CD4-positive, alpha-beta T cell treated with Interleukin-21 for 1 hour (primary cell): ENCODE measurements around the gene DHODH.
A peak's percentile ranks its signal among the peaks of the same experiment; 100 is the strongest.
"Not testable (repeated sequence)": the region's sequence is repeated elsewhere in the genome, so short reads cannot be mapped to it uniquely, and the experiment has no call there.

Source experiments
- DNase-seq: peaks from one replicate; pipeline ENCODE4 v3.0.0-alpha.2; 2020

The DHODH gene

DNA sequence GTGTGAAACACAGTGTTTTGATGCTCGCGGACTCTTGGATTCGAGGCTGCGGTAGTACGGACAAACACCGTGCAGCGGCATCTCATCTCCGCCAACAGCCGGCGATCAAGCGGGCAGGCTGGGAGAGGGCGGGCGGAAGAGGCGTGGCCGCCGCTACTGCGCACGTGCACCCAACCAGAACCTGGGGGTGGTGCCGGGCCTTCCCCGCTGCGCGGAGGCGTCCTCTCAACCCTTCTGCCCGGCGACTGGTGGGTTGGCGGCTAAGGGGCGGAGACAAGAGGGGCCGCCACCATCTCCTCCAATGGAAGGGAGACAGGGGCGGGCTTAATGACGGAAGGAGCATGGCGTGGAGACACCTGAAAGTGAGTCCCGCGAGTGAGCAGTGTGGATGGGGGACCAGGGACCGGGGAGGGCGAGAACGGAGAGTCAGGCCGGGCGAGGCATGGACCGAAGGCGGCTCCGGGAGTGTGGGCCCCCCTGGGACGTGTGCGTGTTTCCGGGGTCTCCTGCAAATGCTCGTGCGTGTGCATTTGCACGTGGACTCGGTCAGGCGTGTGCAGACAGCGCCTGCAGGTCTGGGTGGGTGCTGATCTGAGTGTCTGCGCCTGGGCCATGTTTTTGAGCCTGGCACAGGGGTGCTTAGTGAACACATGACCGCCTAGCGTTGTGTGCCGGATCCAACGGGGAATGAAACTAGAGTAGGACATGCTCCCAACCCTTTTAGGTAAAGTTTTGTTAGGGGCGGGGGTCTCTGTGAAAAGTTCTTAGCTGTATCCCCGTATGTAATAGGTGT lies at the start of gene DHODH:
Gene DHODH (plus strand): TSS at position 321 of the 793 bp plus-strand sequence. CDS start 21 bp downstream, at position 342.
- peak; percentile 98 for DNase-seq

DNA sequence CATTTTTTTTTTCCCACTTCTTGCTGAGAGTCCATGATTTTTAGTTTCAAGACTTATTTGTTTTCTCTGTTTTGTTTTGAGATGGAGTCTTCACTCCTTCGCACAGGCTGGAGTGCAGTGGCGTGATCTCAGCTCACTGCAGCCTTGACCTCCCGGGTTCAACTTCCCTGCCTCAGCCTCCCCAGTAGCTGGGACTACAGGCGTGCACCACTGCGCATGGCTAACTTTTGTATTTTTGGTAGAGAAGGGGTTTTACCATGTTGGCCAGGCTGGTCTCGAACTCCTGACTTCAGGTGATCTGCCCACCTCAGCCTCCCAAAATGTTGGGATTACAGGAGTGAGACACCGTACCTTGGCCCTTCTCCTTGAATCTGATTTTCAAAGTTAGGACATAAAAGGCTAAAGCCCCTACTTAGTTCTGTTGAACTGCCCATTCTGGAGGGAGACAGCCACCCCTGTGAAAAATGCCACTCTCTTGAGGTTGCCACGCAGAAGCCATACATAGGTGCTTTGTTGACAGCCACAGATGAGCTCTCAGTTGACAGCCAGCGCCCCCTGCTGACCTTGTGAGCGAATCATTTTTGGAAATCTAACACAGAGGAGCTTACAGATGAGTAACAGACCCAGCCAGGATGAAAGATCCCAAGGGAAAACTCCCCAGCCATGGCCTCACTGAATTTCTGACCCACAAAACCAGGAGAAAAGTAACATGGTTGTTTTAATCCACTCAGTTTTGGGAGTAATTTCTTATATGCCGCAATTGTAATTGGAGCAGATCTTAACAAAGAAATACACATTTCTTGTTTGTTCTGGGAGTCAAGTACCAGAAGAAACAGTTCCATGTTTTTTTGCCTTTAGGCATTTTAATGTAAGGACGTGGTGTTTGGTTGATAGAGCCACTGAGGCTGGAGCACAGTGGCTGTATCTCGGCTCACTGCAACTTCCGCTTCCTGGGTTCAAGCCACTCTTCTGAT lies 47.2 kb upstream of the DHODH start:
- DNase-seq, result peak; percentile 80

- DNase-seq, result no peak
Measured at GRCh38 chr16:71963125-71963875, 45.2 kb upstream of the DHODH start.

GRCh38 chr16:71965223-71965622 lies 43.3 kb upstream of the DHODH start:
- no peak for DNase-seq

- no peak for DNase-seq
Measured at GRCh38 chr16:71966932-71967331, 41.6 kb upstream of the DHODH start.

- DNase-seq, result no peak
Measured at GRCh38 chr16:71969353-71969752, 39.2 kb upstream of the DHODH start.

GRCh38 chr16:71971571-71971970 lies 37.0 kb upstream of the DHODH start:
- no peak for DNase-seq

GRCh38 chr16:71972356-71972755 lies 36.2 kb upstream of the DHODH start:
- DNase-seq, result no peak

DNA sequence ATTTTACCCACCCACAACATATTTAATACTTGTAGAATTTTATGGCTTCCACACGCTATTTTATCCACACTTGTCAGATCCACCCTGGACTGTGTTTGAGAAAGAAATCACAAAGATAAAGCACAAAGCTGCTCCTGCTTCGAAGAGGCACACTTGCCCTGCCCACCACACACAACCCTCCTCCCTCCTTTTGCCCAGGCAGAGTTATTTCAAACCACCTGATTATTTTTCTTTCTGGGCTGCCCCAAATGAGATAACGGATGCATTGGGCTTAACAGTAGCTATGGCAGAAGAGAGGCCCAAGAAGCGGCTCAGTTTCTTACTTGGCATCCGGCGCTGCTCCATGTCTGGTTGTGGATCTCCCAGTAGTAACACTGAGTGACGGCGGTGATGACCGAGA lies 35.5 kb upstream of the DHODH start:
- no peak for DNase-seq

GRCh38 chr16:71974068-71974818 lies 34.3 kb upstream of the DHODH start:
- DNase-seq, result no peak

GRCh38 chr16:71985262-71985974 lies 23.1 kb upstream of the DHODH start:
- DNase-seq, result no peak

DNA sequence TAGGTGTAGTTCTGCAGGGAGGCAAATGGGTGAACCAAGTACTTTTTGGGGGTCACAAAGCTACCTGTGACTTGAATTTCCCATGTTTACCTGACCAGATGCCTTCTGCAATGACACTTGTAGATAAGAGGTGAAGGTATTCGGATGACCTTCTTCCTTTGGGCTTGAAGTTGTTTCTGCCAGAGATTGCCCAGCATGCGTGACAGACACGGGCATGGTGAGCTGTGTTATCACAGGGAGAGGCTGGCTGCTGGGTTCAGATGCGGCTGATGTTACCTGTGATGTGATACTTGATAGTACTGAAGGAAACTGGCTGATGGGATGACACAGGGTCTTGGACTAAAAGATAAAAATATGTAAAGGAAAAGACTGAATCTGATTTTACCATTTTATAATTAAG lies 22.4 kb upstream of the DHODH start:
- DNase-seq, result no peak

DNA sequence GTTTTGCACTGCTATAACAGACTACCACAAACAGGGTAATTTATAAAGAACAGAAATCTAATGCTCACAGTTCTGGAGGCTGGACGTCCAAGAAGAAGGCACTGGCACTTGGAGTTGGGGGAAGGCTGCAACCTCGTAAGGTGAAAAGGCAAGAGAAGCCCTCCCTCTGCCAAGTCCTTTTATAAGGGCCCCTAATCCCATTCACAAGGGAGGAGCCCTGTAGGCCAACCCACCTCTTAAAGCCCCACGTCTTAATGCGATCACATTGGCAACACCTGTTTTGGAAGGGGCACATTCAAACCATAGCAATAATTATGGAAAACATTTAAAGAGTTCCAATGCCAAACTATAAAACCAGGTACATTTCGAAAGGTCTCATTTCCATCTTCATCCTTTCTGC lies 13.5 kb upstream of the DHODH start:
- DNase-seq, result no peak

DNA sequence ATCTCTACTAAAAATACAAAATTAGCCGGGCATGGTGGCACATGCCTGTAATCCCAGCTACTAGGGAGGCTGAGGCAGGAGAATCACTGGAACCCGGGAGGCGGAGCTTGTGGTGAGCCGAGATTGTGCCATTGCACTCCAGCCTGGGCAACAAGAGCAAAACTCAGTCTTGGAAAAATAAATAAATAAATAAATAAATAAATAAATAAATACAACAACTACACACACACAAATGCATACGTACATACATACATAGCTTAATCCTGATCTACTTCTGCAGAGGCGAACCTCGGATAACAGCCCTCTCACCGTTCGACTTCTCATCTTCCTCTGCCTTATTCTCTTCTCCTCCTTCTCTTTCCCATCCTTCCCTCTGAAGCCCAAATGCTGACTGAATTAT lies 11.0 kb upstream of the DHODH start:
- DNase-seq, result not testable (repeated sequence)

DNA sequence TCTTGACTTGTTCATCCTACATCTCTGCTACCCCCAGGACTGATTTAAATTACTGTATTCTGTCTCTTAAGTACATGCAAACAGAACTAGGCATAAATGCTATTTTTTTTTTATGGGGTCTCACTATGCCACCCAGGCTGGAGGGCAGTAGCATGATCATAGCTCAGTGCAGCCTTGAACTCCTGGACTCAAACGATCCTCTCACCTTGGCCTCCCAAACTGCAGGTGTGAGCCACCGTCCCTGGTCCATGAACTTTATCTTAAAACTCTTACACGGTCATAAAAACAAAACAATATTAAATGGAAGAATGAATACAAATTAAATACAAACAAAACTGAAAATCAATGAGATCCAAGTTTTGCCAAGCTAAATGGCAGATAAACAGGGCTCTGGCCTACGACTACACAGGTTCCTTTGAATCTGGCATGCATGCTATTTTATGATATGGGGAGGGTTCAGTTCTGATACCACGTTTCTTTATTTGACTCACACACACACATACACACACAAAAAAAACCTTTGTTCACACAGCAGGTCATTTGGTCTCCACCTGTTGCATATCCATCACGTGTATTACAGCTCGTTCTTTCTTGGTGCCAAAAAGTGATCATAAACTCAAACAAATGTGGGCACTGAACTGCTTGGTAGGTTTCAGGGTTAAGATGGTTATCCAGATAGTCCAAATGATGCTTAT lies 7.2 kb upstream of the DHODH start:
- DNase-seq, result no peak

- no peak for DNase-seq
Measured at GRCh38 chr16:72002619-72003018, 5.9 kb upstream of the DHODH start.

- peak; percentile 1 for DNase-seq
Measured at GRCh38 chr16:72008065-72008423, 500 bp upstream of the DHODH start.

- no peak for DNase-seq
Measured at GRCh38 chr16:72009779-72010178, 1.2 kb downstream of the DHODH start.

DNA sequence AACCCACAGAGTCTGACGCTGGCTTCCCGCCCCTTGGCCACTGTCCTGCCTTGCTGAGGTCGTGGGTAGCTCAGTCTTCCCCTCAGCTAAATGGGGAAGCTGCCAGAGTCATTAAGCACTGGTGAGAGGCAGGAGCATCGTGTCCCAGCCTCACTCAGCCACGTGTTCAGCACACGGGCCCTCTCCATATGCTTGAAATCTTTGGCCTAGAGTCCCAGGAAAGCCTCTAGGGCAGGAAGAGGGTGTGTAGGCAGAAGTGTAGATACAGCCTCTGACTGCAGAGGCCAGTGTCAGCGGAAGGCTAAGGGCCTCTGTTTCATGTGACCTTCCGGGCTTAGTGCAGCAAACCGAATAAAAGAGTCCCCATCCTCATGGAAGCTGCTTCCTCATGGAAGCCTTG lies 4.1 kb downstream of the DHODH start:
- DNase-seq, result no peak

DNA sequence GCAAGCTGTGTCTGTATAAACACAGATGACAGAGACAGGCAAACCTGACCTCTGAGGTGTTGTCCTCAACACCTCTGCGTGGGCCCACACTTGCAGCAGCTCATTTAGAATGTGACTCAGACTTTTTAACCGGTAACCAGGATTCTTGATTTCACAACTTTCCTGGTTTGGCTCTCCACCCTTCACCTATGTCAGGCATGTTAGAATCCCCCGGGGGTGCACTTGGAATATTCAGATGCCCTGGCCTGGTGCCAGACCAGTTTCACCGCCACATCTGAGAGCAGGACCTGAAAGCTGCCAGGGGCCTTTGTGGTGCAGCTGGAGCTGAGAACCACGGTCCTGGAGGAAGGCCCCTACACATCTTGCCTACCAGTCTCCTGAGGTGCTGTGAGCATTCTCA lies 4.8 kb downstream of the DHODH start:
- DNase-seq, result no peak
